OCI-LY3 (cell line): Measurements from ENCODE around the gene C12orf60.

Experiments
- CTCF ChIP-seq: fragments of 200-600, 300-600 bp; sonication (generic); IDR thresholded peaks from 2 replicates; pipeline ENCODE4 v1.5.1; 2014; ENCODE audit warnings: antibody characterized with exemption, low read length, low read depth
- EZH2phosphoT487 ChIP-seq: fragments of 200-600 bp; shearing (Covaris generic); IDR thresholded peaks from 2 replicates; pipeline ENCODE4 v1.6.1; 2018; ENCODE audit warnings: antibody characterized with exemption, mixed run types, low read depth

DNA sequence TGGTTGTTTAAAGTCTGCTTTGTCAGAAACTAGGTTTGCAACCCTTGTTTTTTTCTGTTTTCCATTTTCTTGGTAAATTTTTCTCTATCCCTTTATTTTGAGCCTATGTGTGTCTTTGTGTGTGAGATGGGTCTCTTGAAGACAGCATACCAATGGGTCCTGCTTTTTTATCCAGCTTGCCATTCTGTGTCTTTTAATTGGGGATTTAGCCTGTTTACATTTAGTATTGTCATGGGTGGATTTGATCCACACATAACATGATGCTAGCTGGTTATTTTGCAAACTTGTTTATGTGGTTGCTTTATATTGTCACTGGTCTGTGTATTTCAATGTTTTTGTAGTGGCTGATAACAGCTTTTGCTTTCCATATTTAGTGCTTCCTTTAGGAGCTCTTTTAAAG, 57.0 kb downstream of the C12orf60 start:
- TF ChIP-seq CTCF (no peak), EZH2phosphoT487 (no peak)
